Trophoblast cell (in vitro differentiated cells and primary cell): Measurements from ENCODE around the gene NFAT5.

Experiments
- DNase-seq, 2 donors: peaks; one replicate each; pipeline ENCODE4 v3.0.0-alpha.2; 2016
- H2AFZ ChIP-seq: 2 replicates; pipeline ENCODE4 v1.6.1; 2013; ENCODE audit warnings: low read length, moderate library complexity, mild to moderate bottlenecking; ENCODE audit not compliant: insufficient read depth, poor library complexity
- H2AK5ac ChIP-seq: 2 replicates; pipeline ENCODE4 v1.6.1; 2013; ENCODE audit warnings: mild to moderate bottlenecking, low read length
- H2BK120ac ChIP-seq: 2 replicates; pipeline ENCODE4 v1.6.1; 2013; ENCODE audit warnings: low read length, mild to moderate bottlenecking, moderate library complexity; ENCODE audit not compliant: insufficient read depth, poor library complexity
- H2BK12ac ChIP-seq: 2 replicates; pipeline ENCODE4 v1.6.1; 2013; ENCODE audit warnings: mild to moderate bottlenecking, low read length, moderate library complexity
- H2BK5ac ChIP-seq: 2 replicates; pipeline ENCODE4 v1.6.1; 2013; ENCODE audit warnings: low read length, low read depth, moderate library complexity, mild to moderate bottlenecking; ENCODE audit not compliant: poor library complexity
- H3K14ac ChIP-seq: 2 replicates; pipeline ENCODE4 v1.6.1; 2013; ENCODE audit warnings: mild to moderate bottlenecking, low read length
- H3K18ac ChIP-seq: 2 replicates; pipeline ENCODE4 v1.6.1; 2013; ENCODE audit warnings: mild to moderate bottlenecking, low read length
- H3K23ac ChIP-seq: 2 replicates; pipeline ENCODE4 v1.6.1; 2013; ENCODE audit warnings: low read length
- H3K27ac ChIP-seq: 2 replicates; pipeline ENCODE4 v1.5.1; 2013; ENCODE audit warnings: low read depth, mild to moderate bottlenecking, inconsistent platforms, low read length, moderate library complexity
- H3K27me3 ChIP-seq: 2 replicates; pipeline ENCODE4 v1.6.1; 2013; ENCODE audit warnings: inconsistent platforms, mild to moderate bottlenecking, low read length, moderate library complexity; ENCODE audit not compliant: insufficient read depth
- H3K36me3 ChIP-seq, 2 experiments: 1 replicate in 1 of 2; 2 replicates in 1 of 2; pipeline ENCODE4 v1.6.1; 2013; ENCODE audit warnings: low read length in 2 of 2, mild to moderate bottlenecking in 2 of 2, moderate library complexity in 1 of 2; ENCODE audit not compliant: insufficient read depth in 2 of 2, control insufficient read depth in 1 of 2
- H3K4ac ChIP-seq: 2 replicates; pipeline ENCODE4 v1.6.1; 2013; ENCODE audit warnings: low read depth, mild to moderate bottlenecking, low read length, moderate library complexity
- H3K4me1 ChIP-seq, 2 experiments: 1 replicate in 1 of 2; 2 replicates in 1 of 2; pipeline ENCODE4 v1.6.1; 2013; ENCODE audit warnings: low read length in 2 of 2, mild to moderate bottlenecking in 2 of 2, moderate library complexity in 1 of 2; ENCODE audit not compliant: insufficient read depth in 2 of 2, control insufficient read depth in 1 of 2
- H3K4me2 ChIP-seq: 2 replicates; pipeline ENCODE4 v1.6.1; 2013; ENCODE audit warnings: inconsistent platforms, mild to moderate bottlenecking, low read length, moderate library complexity
- H3K4me3 ChIP-seq: 2 replicates; pipeline ENCODE4 v1.5.1; 2013; ENCODE audit warnings: mild to moderate bottlenecking, low read depth, low read length, inconsistent platforms
- H3K79me1 ChIP-seq: one replicate; pipeline ENCODE4 v1.6.1; 2013; ENCODE audit warnings: low read length
- H3K79me2 ChIP-seq: 2 replicates; pipeline ENCODE4 v1.6.1; 2013; ENCODE audit warnings: low read length, mild to moderate bottlenecking; ENCODE audit not compliant: control insufficient read depth, insufficient read depth, poor library complexity
- H3K9ac ChIP-seq: 2 replicates; pipeline ENCODE4 v1.6.1; 2013; ENCODE audit warnings: mild to moderate bottlenecking, low read length
- H3K9me3 ChIP-seq: 2 replicates; pipeline ENCODE4 v1.6.1; 2013; ENCODE audit warnings: low read depth, mild to moderate bottlenecking, control low read depth, inconsistent platforms, low read length; ENCODE audit not compliant: insufficient read depth
- H4K12ac ChIP-seq: 2 replicates; pipeline ENCODE4 v1.6.1; 2013; ENCODE audit warnings: low read depth, mild to moderate bottlenecking, low read length, moderate library complexity
- H4K8ac ChIP-seq: 2 replicates; pipeline ENCODE4 v1.6.1; 2013; ENCODE audit warnings: low read depth, mild to moderate bottlenecking, low read length, moderate library complexity
- H4K91ac ChIP-seq: one replicate; pipeline ENCODE4 v1.6.1; 2013; ENCODE audit warnings: low read depth, mild to moderate bottlenecking, low read length, moderate library complexity
- WGBS: extraction: QIAGEN DNeasy Blood & Tissue Kit; methylation state at CpG from one replicate; pipeline ENCODE4 v1.1.7; 2013; ENCODE audit warnings: missing lambda C conversion rate; ENCODE audit not compliant: insufficient read length, insufficient coverage; ENCODE audit errors: extremely low coverage; 5-methylcytosine and 5-hydroxymethylcytosine counted together

NFAT5 gene

GRCh38 chr16:69745232-69745612 is 179.5 kb downstream of the NFAT5 start:
- no peak overlapping the region for H3K4ac ChIP-seq
- no peak overlapping the region for H4K8ac ChIP-seq
- H3K9ac ChIP-seq, result peak overlapping the region; percentile 11
- no peak overlapping the region for H3K14ac ChIP-seq
- H2BK5ac ChIP-seq, result no peak overlapping the region
- WGBS, result no CpG with 5 or more reads among the region's 11 CpGs
- no peaks in the 10 kb centered on the region for H3K27me3 ChIP-seq
- H4K91ac ChIP-seq, result no peak overlapping the region
- no peaks in the 10 kb centered on the region for H3K79me2 ChIP-seq
- H2BK12ac ChIP-seq, result no peak overlapping the region
- H3K9me3 ChIP-seq, result no peaks in the 10 kb centered on the region
- no peaks in the 10 kb centered on the region for H3K4me1 ChIP-seq
- no peak for DNase-seq
- no peak overlapping the region for H3K23ac ChIP-seq
- H3K36me3 ChIP-seq, result peaks cover 64 to 76% of the 10 kb centered on the region in 2 experiments
- H3K79me1 ChIP-seq, result no peaks in the 10 kb centered on the region
- H2AK5ac ChIP-seq, result no peak overlapping the region
- no peak overlapping the region for H2BK120ac ChIP-seq
- peak overlapping the region; percentile 2 for H4K12ac ChIP-seq
- H3K18ac ChIP-seq, result no peak overlapping the region
- no peak overlapping the region for H3K27ac ChIP-seq
- H2AFZ ChIP-seq, result no peak overlapping the region
- H3K4me2 ChIP-seq, result no peak overlapping the region
- no peak overlapping the region for H3K4me3 ChIP-seq

DNA sequence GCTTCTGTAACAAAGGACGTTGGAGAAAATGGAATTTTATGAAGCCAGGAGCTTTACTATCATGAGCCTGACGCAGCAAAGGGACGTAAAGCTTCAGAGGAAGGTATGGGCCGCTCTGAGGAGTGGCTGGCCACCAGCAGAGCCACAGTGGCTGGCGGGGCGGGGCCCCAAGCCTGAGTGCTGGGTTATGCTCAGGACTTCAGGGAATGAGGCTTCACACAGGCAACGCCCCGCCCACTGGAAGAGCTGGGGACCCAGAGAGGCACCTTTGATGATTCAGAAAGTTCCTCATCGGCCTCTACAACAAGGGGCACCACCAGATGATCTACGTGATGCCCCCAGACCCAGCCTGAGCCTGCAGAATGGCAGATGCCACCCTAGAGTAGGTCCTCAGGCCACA is 180.2 kb downstream of the NFAT5 start:
- Histone ChIP-seq H3K27me3 (no peaks in the 10 kb centered on the region), H3K18ac (no peak overlapping the region), H3K79me2 (no peaks in the 10 kb centered on the region), H2AFZ (no peak overlapping the region), H4K12ac (no peak overlapping the region), H2BK120ac (no peak overlapping the region), H3K4me1 (no peaks in the 10 kb centered on the region), H3K23ac (no peak overlapping the region), H3K4me3 (no peak overlapping the region), H2BK12ac (no peak overlapping the region), H3K4ac (no peak overlapping the region), H3K14ac (no peak overlapping the region), H3K4me2 (no peak overlapping the region), H3K36me3 (peaks cover 63 to 77% of the 10 kb centered on the region in 2 experiments), H3K27ac (no peak overlapping the region), H4K8ac (no peak overlapping the region), H3K9ac (no peak overlapping the region), H3K9me3 (no peaks in the 10 kb centered on the region), H4K91ac (no peak overlapping the region), H2BK5ac (no peak overlapping the region), H3K79me1 (no peaks in the 10 kb centered on the region), H2AK5ac (no peak overlapping the region)
- no CpG with 5 or more reads among the region's 10 CpGs for WGBS
- DNase-seq, result no peak

GRCh38 chr16:69747115-69747514 is 181.3 kb downstream of the NFAT5 start:
- no peak overlapping the region for H3K27ac ChIP-seq
- no peak overlapping the region for H4K91ac ChIP-seq
- no peaks in the 10 kb centered on the region for H3K4me1 ChIP-seq
- DNase-seq, result peak; percentile 29 to 63
- no peaks in the 10 kb centered on the region for H3K27me3 ChIP-seq
- H3K4me2 ChIP-seq, result no peak overlapping the region
- H3K36me3 ChIP-seq, result peaks cover 57 to 75% of the 10 kb centered on the region in 2 experiments
- H4K12ac ChIP-seq, result no peak overlapping the region
- H3K4ac ChIP-seq, result no peak overlapping the region
- no peaks in the 10 kb centered on the region for H3K79me1 ChIP-seq
- no peak overlapping the region for H2AFZ ChIP-seq
- no peaks in the 10 kb centered on the region for H3K9me3 ChIP-seq
- H3K18ac ChIP-seq, result no peak overlapping the region
- no peak overlapping the region for H4K8ac ChIP-seq
- no peak overlapping the region for H2BK12ac ChIP-seq
- no peak overlapping the region for H3K4me3 ChIP-seq
- no peaks in the 10 kb centered on the region for H3K79me2 ChIP-seq
- H3K9ac ChIP-seq, result no peak overlapping the region
- H3K14ac ChIP-seq, result no peak overlapping the region
- WGBS, result no CpG with 5 or more reads among the region's 8 CpGs
- no peak overlapping the region for H2BK120ac ChIP-seq
- H3K23ac ChIP-seq, result no peak overlapping the region
- H2BK5ac ChIP-seq, result no peak overlapping the region
- no peak overlapping the region for H2AK5ac ChIP-seq

DNA sequence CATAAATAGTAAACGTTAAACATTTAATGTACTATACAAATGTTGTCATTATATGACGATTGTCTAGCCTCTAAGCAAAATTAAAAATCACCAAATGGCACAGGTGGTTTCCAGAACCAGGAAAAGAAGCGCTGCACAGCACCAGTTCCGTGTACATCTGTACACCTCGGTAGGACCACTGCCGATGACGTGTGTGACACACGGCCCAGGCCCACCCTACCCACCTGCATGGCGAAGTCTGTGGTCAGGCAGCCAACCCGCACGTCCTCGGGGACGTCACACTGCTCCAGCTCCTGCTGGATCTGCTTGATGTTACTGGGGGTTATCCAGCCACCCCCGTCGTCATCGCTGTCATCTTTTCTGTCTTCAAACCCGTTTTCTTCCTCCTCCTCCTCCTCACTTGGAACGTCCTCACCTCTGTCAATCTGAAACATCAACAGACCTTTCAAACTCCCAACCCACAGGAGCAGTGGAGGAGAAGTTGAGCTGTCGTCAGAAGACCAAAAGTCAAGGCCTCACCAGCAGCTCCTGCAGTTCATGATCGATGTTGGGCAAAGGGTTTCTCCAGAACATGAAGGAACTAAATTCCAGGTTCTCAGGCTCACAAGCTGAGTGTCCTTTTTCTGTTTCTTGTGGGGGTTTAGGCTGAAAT is 183.1 kb downstream of the NFAT5 start:
- Histone ChIP-seq H3K23ac (no peak overlapping the region), H3K27me3 (no peaks in the 10 kb centered on the region), H2BK12ac (no peak overlapping the region), H3K18ac (no peak overlapping the region), H2AFZ (no peak overlapping the region), H3K9me3 (no peaks in the 10 kb centered on the region), H3K14ac (no peak overlapping the region), H2BK5ac (no peak overlapping the region), H3K79me1 (no peaks in the 10 kb centered on the region), H2AK5ac (no peak overlapping the region), H3K4me2 (no peak overlapping the region), H2BK120ac (no peak overlapping the region), H3K4me1 (no peaks in the 10 kb centered on the region), H3K27ac (no peak overlapping the region), H3K36me3 (peaks cover 49 to 61% of the 10 kb centered on the region in 2 experiments), H4K12ac (no peak overlapping the region), H4K8ac (no peak overlapping the region), H3K4ac (no peak overlapping the region), H3K79me2 (no peaks in the 10 kb centered on the region), H4K91ac (no peak overlapping the region), H3K9ac (no peak overlapping the region), H3K4me3 (no peak overlapping the region)
- WGBS, result no CpG with 5 or more reads among the region's 20 CpGs
- no peak for DNase-seq
